ENCODE results near the gene EFL1. TPM values are rescaled to one million over a fixed set of nuclear protein-coding genes. Genes with fewer than 3 reads are reported as not detected.
"Not testable (repeated sequence)": the region's sequence is repeated elsewhere in the genome, so short reads cannot be mapped to it uniquely, and the experiment has no call there.

Gene EFL1
- total and polyA plus RNA-seq, 4 donors = 3.2 to 10.1 (median 6.1) TPM

- not testable (repeated sequence) for H3K9me3 ChIP-seq (ENCODE audit: control insufficient read depth in 4 of 4, low read length in 3 of 4); H3K36me3 ChIP-seq (ENCODE audit: control insufficient read depth in 4 of 4, insufficient read depth in 3 of 4, low read depth in 1 of 4, low read length in 3 of 4); H3K27me3 ChIP-seq (ENCODE audit: control insufficient read depth in 4 of 4, insufficient read depth in 4 of 4, low read length in 3 of 4); H3K9ac ChIP-seq (ENCODE audit: low read depth in 1 of 2, low read length in 2 of 2); H3K4me1 ChIP-seq (ENCODE audit: control insufficient read depth in 4 of 4, insufficient read depth in 4 of 4, low read length in 3 of 4); DNase-seq (ENCODE audit: low spot score); H3K4me3 ChIP-seq (ENCODE audit: low read depth in 1 of 3, low read length in 3 of 3); H3K27ac ChIP-seq (ENCODE audit: low read depth in 1 of 2, low read length in 2 of 2)
- 75% methylated on average over 2 of the region's 2 CpGs for WGBS
- TF ChIP-seq CTCF (IDR thresholded peaks at IDR 0.05; ENCODE audit: low read depth, low read length, missing input control) (peak; percentile 10), RAD21 (IDR thresholded peaks at IDR 0.05) (peak; percentile 50 to 61)
Observed at GRCh38 chr15:82221535-82221934, 41.0 kb downstream of the EFL1 start.

- not testable (repeated sequence) for H3K4me1 ChIP-seq (ENCODE audit: control insufficient read depth in 4 of 4, insufficient read depth in 4 of 4, low read length in 3 of 4); DNase-seq (ENCODE audit: low spot score); H3K9ac ChIP-seq (ENCODE audit: low read depth in 1 of 2, low read length in 2 of 2); H3K27me3 ChIP-seq (ENCODE audit: control insufficient read depth in 4 of 4, insufficient read depth in 4 of 4, low read length in 3 of 4); H3K27ac ChIP-seq (ENCODE audit: low read depth in 1 of 2, low read length in 2 of 2); H3K4me3 ChIP-seq (ENCODE audit: low read depth in 1 of 3, low read length in 3 of 3); H3K9me3 ChIP-seq (ENCODE audit: control insufficient read depth in 4 of 4, low read length in 3 of 4)
- WGBS = 94% methylated on average over 2 of the region's 2 CpGs
- H3K36me3 ChIP-seq (ENCODE audit: control insufficient read depth in 4 of 4, insufficient read depth in 3 of 4, low read depth in 1 of 4, low read length in 3 of 4) = peaks cover 2 to 17% (median 9%) of the 10 kb centered on the region in 4 donors
Observed at GRCh38 chr15:82216092-82216491, 46.4 kb downstream of the EFL1 start.

GRCh38 chr15:82212201-82212600, 50.3 kb downstream of the EFL1 start:
- not testable (repeated sequence) for H3K36me3 ChIP-seq (ENCODE audit: control insufficient read depth in 4 of 4, insufficient read depth in 3 of 4, low read depth in 1 of 4, low read length in 3 of 4); H3K9ac ChIP-seq (ENCODE audit: low read depth in 1 of 2, low read length in 2 of 2); DNase-seq (ENCODE audit: low spot score); H3K4me1 ChIP-seq (ENCODE audit: control insufficient read depth in 4 of 4, insufficient read depth in 4 of 4, low read length in 3 of 4); H3K27ac ChIP-seq (ENCODE audit: low read depth in 1 of 2, low read length in 2 of 2); H3K9me3 ChIP-seq (ENCODE audit: control insufficient read depth in 4 of 4, low read length in 3 of 4); H3K27me3 ChIP-seq (ENCODE audit: control insufficient read depth in 4 of 4, insufficient read depth in 4 of 4, low read length in 3 of 4); H3K4me3 ChIP-seq (ENCODE audit: low read depth in 1 of 3, low read length in 3 of 3)

GRCh38 chr15:82210066-82210597, 52.4 kb downstream of the EFL1 start:
- H3K27ac ChIP-seq (ENCODE audit: low read depth in 1 of 2, low read length in 2 of 2); H3K27me3 ChIP-seq (ENCODE audit: control insufficient read depth in 4 of 4, insufficient read depth in 4 of 4, low read length in 3 of 4); H3K4me3 ChIP-seq (ENCODE audit: low read depth in 1 of 3, low read length in 3 of 3); H3K9me3 ChIP-seq (ENCODE audit: control insufficient read depth in 4 of 4, low read length in 3 of 4); H3K36me3 ChIP-seq (ENCODE audit: control insufficient read depth in 4 of 4, insufficient read depth in 3 of 4, low read depth in 1 of 4, low read length in 3 of 4); H3K4me1 ChIP-seq (ENCODE audit: control insufficient read depth in 4 of 4, insufficient read depth in 4 of 4, low read length in 3 of 4); H3K9ac ChIP-seq (ENCODE audit: low read depth in 1 of 2, low read length in 2 of 2); DNase-seq (ENCODE audit: low spot score): not testable (repeated sequence)
- WGBS = 92% methylated on average over 3 of the region's 3 CpGs

GRCh38 chr15:82204575-82204974, 58.0 kb downstream of the EFL1 start:
- not testable (repeated sequence) for H3K4me3 ChIP-seq (ENCODE audit: low read depth in 1 of 3, low read length in 3 of 3); DNase-seq (ENCODE audit: low spot score); H3K9ac ChIP-seq (ENCODE audit: low read depth in 1 of 2, low read length in 2 of 2); H3K9me3 ChIP-seq (ENCODE audit: control insufficient read depth in 4 of 4, low read length in 3 of 4); H3K27ac ChIP-seq (ENCODE audit: low read depth in 1 of 2, low read length in 2 of 2); H3K36me3 ChIP-seq (ENCODE audit: control insufficient read depth in 4 of 4, insufficient read depth in 3 of 4, low read depth in 1 of 4, low read length in 3 of 4); H3K4me1 ChIP-seq (ENCODE audit: control insufficient read depth in 4 of 4, insufficient read depth in 4 of 4, low read length in 3 of 4); H3K27me3 ChIP-seq (ENCODE audit: control insufficient read depth in 4 of 4, insufficient read depth in 4 of 4, low read length in 3 of 4)
- 89% methylated on average over 2 of the region's 2 CpGs for WGBS

Measured in liver (tissue), 9 donors.